T-helper 22 cell (primary cell): ENCODE results near the gene TNFAIP2.
"Not testable (repeated sequence)": the region's sequence is repeated elsewhere in the genome, so short reads cannot be mapped to it uniquely, and the experiment has no call there.

ENCODE experiments used
- DNase-seq: peaks from one replicate; pipeline ENCODE4 v3.0.0-alpha.2; 2020; ENCODE audit warnings: low read depth

TNFAIP2 gene

GRCh38 chr14:103155416-103155815, 32.2 kb downstream of the TNFAIP2 start:
- not testable (repeated sequence) for DNase-seq

- no peak for DNase-seq
Observed at GRCh38 chr14:103155826-103156394, 32.6 kb downstream of the TNFAIP2 start.

- no peak for DNase-seq
Observed at GRCh38 chr14:103156651-103157378, 33.6 kb downstream of the TNFAIP2 start.

- no peak for DNase-seq
Observed at GRCh38 chr14:103157969-103158368, 34.7 kb downstream of the TNFAIP2 start.

- no peak for DNase-seq
Observed at GRCh38 chr14:103158688-103159087, 35.4 kb downstream of the TNFAIP2 start.

- DNase-seq, result no peak
Observed at GRCh38 chr14:103160321-103161053, 37.2 kb downstream of the TNFAIP2 start.

- no peak for DNase-seq
Observed at GRCh38 chr14:103161054-103161397, 37.8 kb downstream of the TNFAIP2 start.

- no peak for DNase-seq
Observed at GRCh38 chr14:103163199-103163598, 39.9 kb downstream of the TNFAIP2 start.

GRCh38 chr14:103164006-103164405, 40.7 kb downstream of the TNFAIP2 start:
- DNase-seq, result no peak

GRCh38 chr14:103164779-103165178, 41.5 kb downstream of the TNFAIP2 start:
- DNase-seq, result no peak

- DNase-seq, result no peak
Observed at GRCh38 chr14:103165323-103165722, 42.1 kb downstream of the TNFAIP2 start.

GRCh38 chr14:103169954-103170353, 46.7 kb downstream of the TNFAIP2 start:
- no peak for DNase-seq

GRCh38 chr14:103171206-103171605, 47.9 kb downstream of the TNFAIP2 start:
- DNase-seq, result not testable (repeated sequence)

GRCh38 chr14:103172921-103173320, 49.7 kb downstream of the TNFAIP2 start:
- DNase-seq, result no peak

- DNase-seq, result not testable (repeated sequence)
Observed at GRCh38 chr14:103173887-103174286, 50.6 kb downstream of the TNFAIP2 start.

- not testable (repeated sequence) for DNase-seq
Observed at GRCh38 chr14:103176176-103176575, 52.9 kb downstream of the TNFAIP2 start.

GRCh38 chr14:103177376-103177775, 54.1 kb downstream of the TNFAIP2 start:
- DNase-seq, result no peak

- DNase-seq, result no peak
Observed at GRCh38 chr14:103178521-103178920, 55.3 kb downstream of the TNFAIP2 start.

GRCh38 chr14:103179094-103179493, 55.8 kb downstream of the TNFAIP2 start:
- DNase-seq, result no peak

GRCh38 chr14:103180331-103180730, 57.1 kb downstream of the TNFAIP2 start:
- no peak for DNase-seq

GRCh38 chr14:103184046-103184445, 60.8 kb downstream of the TNFAIP2 start:
- DNase-seq, result no peak

GRCh38 chr14:103185051-103186029, 62.1 kb downstream of the TNFAIP2 start:
- DNase-seq, result no peak
